Panc1 (cell line): ENCODE data around the gene CAV1. TPM values are rescaled to one million over a fixed set of nuclear protein-coding genes. Genes with fewer than 3 reads are reported as not detected.

Source experiments
- ATAC-seq: fragments of 200-7000 bp; cut with Tn5 transposase; 2 replicates; pipeline ENCODE4 v1.9.1; 2020; ENCODE audit warnings: mild to moderate bottlenecking, moderate library complexity
- BruUV-seq: library from RNA; stranded (reverse); fragments of 400-500 nt; replicated peaks from 2 replicates; lab custom pipeline; 2021; lab: Mats Ljungman, UMichigan
- CTCF ChIA-PET: fragments of 300-600 bp; sonication (Branson Sonifier 250); formaldehyde crosslinking; loops from one replicate; lab custom pipeline; 2022; ENCODE audit warnings: antibody characterized with exemption; lab: Charles Lee
- POLR2A ChIA-PET: fragments of 300-600 bp; sonication (Branson Sonifier 250); formaldehyde crosslinking; loops from one replicate; lab custom pipeline; 2022; ENCODE audit warnings: antibody characterized with exemption; lab: Charles Lee
- DNase-seq: peaks from one replicate; pipeline ENCODE4 v3.0.0-alpha.2; 2010; ENCODE audit warnings: low read depth, low spot score
- H3K27ac ChIP-seq: 2 replicates; pipeline ENCODE4 v1.5.1; 2011; ENCODE audit warnings: mild to moderate bottlenecking, low read length, inconsistent platforms
- H3K27me3 ChIP-seq: fragments of 200-500 bp; sonication (Bioruptor generic); 2 replicates; pipeline ENCODE4 v1.6.0; 2014; ENCODE audit warnings: low read length, inconsistent platforms; ENCODE audit not compliant: control insufficient read depth, insufficient read depth
- H3K36me3 ChIP-seq: fragments of 200-500 bp; sonication (Bioruptor generic); 2 replicates; pipeline ENCODE4 v1.5.1; 2014; ENCODE audit warnings: inconsistent platforms, mild to moderate bottlenecking, low read length, moderate library complexity; ENCODE audit not compliant: control insufficient read depth, insufficient read depth
- H3K4me1 ChIP-seq: 2 replicates; pipeline ENCODE4 v1.5.1; 2011; ENCODE audit warnings: inconsistent platforms, mild to moderate bottlenecking, low read length, moderate library complexity; ENCODE audit not compliant: control insufficient read depth, insufficient read depth
- H3K4me3 ChIP-seq, 2 experiments: 2 replicates each; pipeline ENCODE4 v1.5.1; 2011 to 2012; ENCODE audit warnings: low read depth in 2 of 2, low read length in 2 of 2, mild to moderate bottlenecking in 2 of 2, inconsistent platforms in 1 of 2, moderate library complexity in 1 of 2
- H3K9me3 ChIP-seq: fragments of 200-500 bp; sonication (Bioruptor generic); 2 replicates; pipeline ENCODE4 v1.5.1; 2014; ENCODE audit warnings: low read depth, mild to moderate bottlenecking, inconsistent platforms, low read length, moderate library complexity; ENCODE audit not compliant: control insufficient read depth, insufficient read depth
- POLR2AphosphoS5 ChIP-seq: IDR thresholded peaks from 2 replicates; pipeline ENCODE4 v1.6.1; 2012; ENCODE audit warnings: mild to moderate bottlenecking, low read depth, low read length, moderate library complexity
- SIN3A ChIP-seq: IDR thresholded peaks from 2 replicates; pipeline ENCODE4 v1.6.1; 2012; ENCODE audit warnings: low read depth, mild to moderate bottlenecking, low read length, moderate library complexity, borderline replicate concordance; ENCODE audit not compliant: insufficient read depth
- TCF7L2 ChIP-seq: IDR thresholded peaks from 2 replicates; pipeline ENCODE4 v1.6.1; 2011; ENCODE audit warnings: mild to moderate bottlenecking, low read depth, low read length, inconsistent platforms
- in situ Hi-C: cut with HindIII; loops from 2 replicates; pipeline ENCODE4 v1.10.0; 2016; ENCODE audit warnings: low sequenced_read_pairs, low pct_unique_long_range_greater_than_20kb
- intact Hi-C: fragments of 100-400 bp; cut with micrococcal nuclease; formaldehyde crosslinking; loops from one replicate; pipeline ENCODE4 v1.10.0; 2022; ENCODE audit not compliant: unreplicated experiment
- total RNA-seq: library from RNA; stranded (reverse); gene quantifications from one replicate; pipeline ENCODE4 v1.2.1, GENCODE V29; 2021; ENCODE audit not compliant: unreplicated experiment
- TF ChIP-seq, protein P1 (sequence below): fragments of 450-650 bp; IDR thresholded peaks from 2 replicates; pipeline ENCODE4 v1.5.1; 2017; ENCODE audit warnings: mild to moderate bottlenecking
- TF ChIP-seq, protein P2 (sequence below), 2 experiments: IDR thresholded peaks; 2 replicates each; pipeline ENCODE4 v1.6.1; 2011 to 2012; ENCODE audit warnings: low read depth in 2 of 2, control low read depth in 1 of 2, low read length in 1 of 2, mild to moderate bottlenecking in 1 of 2, moderate library complexity in 1 of 2; ENCODE audit not compliant: insufficient read depth in 1 of 2

Gene CAV1
- total RNA-seq, 1 experiment from 2014 or later, result 496 TPM

DNA sequence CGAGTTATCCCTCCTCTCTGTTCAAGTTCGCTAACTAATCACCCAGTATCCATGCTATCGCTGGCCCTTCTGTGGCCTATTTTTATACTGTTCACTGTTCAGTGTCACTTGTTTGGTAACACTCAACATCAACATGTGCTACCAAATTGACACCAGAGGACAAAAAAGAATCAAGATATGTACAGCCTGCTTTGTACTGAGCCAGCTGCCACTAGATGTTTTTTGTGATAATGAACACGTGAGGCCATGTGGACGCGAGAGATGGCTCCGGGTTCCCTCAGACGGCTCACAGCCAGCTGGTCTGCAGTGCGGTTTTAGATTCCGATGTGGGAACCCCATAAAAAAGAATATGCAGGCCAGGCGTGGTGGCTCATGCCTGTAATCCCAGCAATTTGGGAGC lies 21.2 kb downstream of the CAV1 start:
- no TSS peak for BruUV-seq
- intact Hi-C loops (no loop called here), in situ Hi-C loops (no loop called here)
- H3K36me3 ChIP-seq, result peaks cover 35% of the 10 kb centered on the region
- TF ChIP-seq TCF7L2, result no peak
- no peak for TF ChIP-seq SIN3A
- TF ChIP-seq, protein P1, sequence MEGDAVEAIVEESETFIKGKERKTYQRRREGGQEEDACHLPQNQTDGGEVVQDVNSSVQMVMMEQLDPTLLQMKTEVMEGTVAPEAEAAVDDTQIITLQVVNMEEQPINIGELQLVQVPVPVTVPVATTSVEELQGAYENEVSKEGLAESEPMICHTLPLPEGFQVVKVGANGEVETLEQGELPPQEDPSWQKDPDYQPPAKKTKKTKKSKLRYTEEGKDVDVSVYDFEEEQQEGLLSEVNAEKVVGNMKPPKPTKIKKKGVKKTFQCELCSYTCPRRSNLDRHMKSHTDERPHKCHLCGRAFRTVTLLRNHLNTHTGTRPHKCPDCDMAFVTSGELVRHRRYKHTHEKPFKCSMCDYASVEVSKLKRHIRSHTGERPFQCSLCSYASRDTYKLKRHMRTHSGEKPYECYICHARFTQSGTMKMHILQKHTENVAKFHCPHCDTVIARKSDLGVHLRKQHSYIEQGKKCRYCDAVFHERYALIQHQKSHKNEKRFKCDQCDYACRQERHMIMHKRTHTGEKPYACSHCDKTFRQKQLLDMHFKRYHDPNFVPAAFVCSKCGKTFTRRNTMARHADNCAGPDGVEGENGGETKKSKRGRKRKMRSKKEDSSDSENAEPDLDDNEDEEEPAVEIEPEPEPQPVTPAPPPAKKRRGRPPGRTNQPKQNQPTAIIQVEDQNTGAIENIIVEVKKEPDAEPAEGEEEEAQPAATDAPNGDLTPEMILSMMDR, result no peak
- TF ChIP-seq POLR2AphosphoS5, result no peak
- TF ChIP-seq, protein P2, sequence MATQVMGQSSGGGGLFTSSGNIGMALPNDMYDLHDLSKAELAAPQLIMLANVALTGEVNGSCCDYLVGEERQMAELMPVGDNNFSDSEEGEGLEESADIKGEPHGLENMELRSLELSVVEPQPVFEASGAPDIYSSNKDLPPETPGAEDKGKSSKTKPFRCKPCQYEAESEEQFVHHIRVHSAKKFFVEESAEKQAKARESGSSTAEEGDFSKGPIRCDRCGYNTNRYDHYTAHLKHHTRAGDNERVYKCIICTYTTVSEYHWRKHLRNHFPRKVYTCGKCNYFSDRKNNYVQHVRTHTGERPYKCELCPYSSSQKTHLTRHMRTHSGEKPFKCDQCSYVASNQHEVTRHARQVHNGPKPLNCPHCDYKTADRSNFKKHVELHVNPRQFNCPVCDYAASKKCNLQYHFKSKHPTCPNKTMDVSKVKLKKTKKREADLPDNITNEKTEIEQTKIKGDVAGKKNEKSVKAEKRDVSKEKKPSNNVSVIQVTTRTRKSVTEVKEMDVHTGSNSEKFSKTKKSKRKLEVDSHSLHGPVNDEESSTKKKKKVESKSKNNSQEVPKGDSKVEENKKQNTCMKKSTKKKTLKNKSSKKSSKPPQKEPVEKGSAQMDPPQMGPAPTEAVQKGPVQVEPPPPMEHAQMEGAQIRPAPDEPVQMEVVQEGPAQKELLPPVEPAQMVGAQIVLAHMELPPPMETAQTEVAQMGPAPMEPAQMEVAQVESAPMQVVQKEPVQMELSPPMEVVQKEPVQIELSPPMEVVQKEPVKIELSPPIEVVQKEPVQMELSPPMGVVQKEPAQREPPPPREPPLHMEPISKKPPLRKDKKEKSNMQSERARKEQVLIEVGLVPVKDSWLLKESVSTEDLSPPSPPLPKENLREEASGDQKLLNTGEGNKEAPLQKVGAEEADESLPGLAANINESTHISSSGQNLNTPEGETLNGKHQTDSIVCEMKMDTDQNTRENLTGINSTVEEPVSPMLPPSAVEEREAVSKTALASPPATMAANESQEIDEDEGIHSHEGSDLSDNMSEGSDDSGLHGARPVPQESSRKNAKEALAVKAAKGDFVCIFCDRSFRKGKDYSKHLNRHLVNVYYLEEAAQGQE (IDR thresholded peaks at IDR 0.05; ENCODE audit: insufficient read depth in 1 of 2, low read depth in 2 of 2, low read length in 1 of 2), result no peak
- H3K9me3 ChIP-seq, result no peaks in the 10 kb centered on the region
- H3K4me3 ChIP-seq, result no peak overlapping the region
- CTCF ChIA-PET, result no interaction called here
- no peak overlapping the region; the same call in 1 of the 2 replicates for H3K27ac ChIP-seq
- no peak for DNase-seq
- H3K27me3 ChIP-seq, result no peaks in the 10 kb centered on the region
- POLR2A ChIA-PET, result no interaction called here
- peaks cover 68% of the 10 kb centered on the region for H3K4me1 ChIP-seq
- ATAC-seq, result no peak

DNA sequence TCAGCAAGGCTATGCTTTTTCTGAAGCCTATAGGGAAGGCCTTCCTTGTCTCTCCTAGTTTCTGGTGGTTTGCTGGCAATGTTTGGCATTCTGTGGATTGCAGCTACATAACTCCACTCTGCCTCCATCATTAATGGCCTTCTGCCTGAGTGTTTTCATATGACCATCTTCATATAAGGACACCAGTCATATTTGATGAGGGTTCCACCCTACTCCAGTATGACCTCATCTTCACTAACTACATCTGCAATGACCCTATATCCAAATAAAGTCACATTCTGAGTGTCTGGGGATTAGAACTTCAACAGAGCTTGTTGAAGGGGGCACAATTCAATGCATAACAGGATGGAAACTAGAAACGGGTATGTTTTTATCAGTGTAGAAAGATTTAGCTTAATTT lies 22.1 kb downstream of the CAV1 start:
- Histone ChIP-seq H3K4me3 (no peak overlapping the region), H3K36me3 (peaks cover 33% of the 10 kb centered on the region), H3K9me3 (no peaks in the 10 kb centered on the region), H3K4me1 (peaks cover 68% of the 10 kb centered on the region), H3K27ac (no peak overlapping the region), H3K27me3 (no peaks in the 10 kb centered on the region)
- intact Hi-C loops (no loop called here), in situ Hi-C loops (no loop called here)
- ATAC-seq, result no peak
- BruUV-seq, result no TSS peak
- DNase-seq, result no peak
- TF ChIP-seq SIN3A (no peak), TCF7L2 (no peak), POLR2AphosphoS5 (no peak)
- TF ChIP-seq, protein P2 (IDR thresholded peaks at IDR 0.05; ENCODE audit: insufficient read depth in 1 of 2, low read depth in 2 of 2, low read length in 1 of 2), result no peak
- TF ChIP-seq, protein P1, result no peak
- POLR2A ChIA-PET, result interaction anchor here (1.0 kb wide), 1 partner anchor 21 kb away, joined by 3 read pairs; no protein-coding TSS in a partner anchor
- CTCF ChIA-PET, result no interaction called here
